OCI-LY3 (cell line): ENCODE data around the gene HAUS1.

ENCODE experiments used
- EZH2phosphoT487 ChIP-seq: fragments of 200-600 bp; shearing (Covaris generic); IDR thresholded peaks from 2 replicates; pipeline ENCODE4 v1.6.1; 2018; ENCODE audit warnings: antibody characterized with exemption, mixed run types, low read depth
- TF ChIP-seq, protein P1 (sequence below): fragments of 200-600, 300-600 bp; sonication (generic); IDR thresholded peaks from 2 replicates; pipeline ENCODE4 v1.5.1; 2014; ENCODE audit warnings: antibody characterized with exemption, low read length, low read depth

DNA sequence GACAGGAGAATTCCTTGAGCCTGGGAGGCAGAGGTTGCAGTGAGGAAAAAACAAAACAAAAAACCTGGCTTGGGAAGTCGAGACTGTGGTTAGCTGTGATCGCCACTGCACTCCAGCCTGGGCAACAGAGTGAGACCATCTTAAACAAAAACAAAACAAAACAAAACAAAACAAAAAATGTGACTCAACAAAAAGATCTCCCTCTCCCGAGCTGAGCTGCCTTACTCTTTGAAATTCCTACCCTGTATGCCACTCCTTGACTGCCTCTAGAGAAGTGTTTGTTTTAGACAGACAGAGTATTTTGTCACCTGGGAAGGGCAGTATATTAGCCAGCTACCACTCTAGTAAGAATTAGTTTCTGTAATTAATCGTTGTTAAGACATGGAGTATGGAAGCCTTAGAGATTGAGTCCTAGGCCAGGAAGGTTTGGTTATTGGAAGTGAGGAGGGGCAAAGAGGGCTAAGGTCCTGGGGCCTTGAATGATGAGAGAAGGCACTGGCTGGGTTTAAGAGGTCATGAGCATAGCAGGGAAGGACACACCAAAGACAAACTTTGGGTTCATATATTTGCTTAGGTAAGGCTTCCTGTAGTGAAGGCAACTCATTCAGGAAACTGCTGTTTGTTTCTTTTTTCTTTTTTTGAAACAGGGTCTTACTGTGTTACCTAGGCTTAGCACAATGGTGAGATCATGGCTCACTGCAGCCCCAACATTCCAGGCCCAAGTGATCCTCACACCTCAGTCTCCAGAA lies 56.0 kb downstream of the HAUS1 start:
- TF ChIP-seq, protein P1, sequence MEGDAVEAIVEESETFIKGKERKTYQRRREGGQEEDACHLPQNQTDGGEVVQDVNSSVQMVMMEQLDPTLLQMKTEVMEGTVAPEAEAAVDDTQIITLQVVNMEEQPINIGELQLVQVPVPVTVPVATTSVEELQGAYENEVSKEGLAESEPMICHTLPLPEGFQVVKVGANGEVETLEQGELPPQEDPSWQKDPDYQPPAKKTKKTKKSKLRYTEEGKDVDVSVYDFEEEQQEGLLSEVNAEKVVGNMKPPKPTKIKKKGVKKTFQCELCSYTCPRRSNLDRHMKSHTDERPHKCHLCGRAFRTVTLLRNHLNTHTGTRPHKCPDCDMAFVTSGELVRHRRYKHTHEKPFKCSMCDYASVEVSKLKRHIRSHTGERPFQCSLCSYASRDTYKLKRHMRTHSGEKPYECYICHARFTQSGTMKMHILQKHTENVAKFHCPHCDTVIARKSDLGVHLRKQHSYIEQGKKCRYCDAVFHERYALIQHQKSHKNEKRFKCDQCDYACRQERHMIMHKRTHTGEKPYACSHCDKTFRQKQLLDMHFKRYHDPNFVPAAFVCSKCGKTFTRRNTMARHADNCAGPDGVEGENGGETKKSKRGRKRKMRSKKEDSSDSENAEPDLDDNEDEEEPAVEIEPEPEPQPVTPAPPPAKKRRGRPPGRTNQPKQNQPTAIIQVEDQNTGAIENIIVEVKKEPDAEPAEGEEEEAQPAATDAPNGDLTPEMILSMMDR: no peak
- no peak for TF ChIP-seq EZH2phosphoT487
